IMR-90 (cell line): ENCODE data around the gene MGAT4C. TPM values are rescaled to one million over a fixed set of nuclear protein-coding genes. Genes with fewer than 3 reads are reported as not detected.
"Not testable (repeated sequence)": the region's sequence is repeated elsewhere in the genome, so short reads cannot be mapped to it uniquely, and the experiment has no call there.

Source experiments
- ATAC-seq: fragments of 200-7000 bp; cut with Tn5 transposase; 2 replicates; pipeline ENCODE4 v1.9.1; 2020; ENCODE audit warnings: low read depth, mild to moderate bottlenecking, moderate library complexity
- Bru-seq: library from RNA; stranded (reverse); fragments of 400-500 nt; gene quantifications from one replicate; lab custom pipeline; 2021; lab: Mats Ljungman, UMichigan
- BruChase-seq, 2 experiments: library from RNA; stranded (reverse); fragments of 400-500 nt; gene quantifications; one replicate each; lab custom pipeline; 2021; lab: Mats Ljungman, UMichigan
- BruUV-seq: library from RNA; stranded (reverse); fragments of 400-500 nt; replicated peaks from 2 replicates; lab custom pipeline; 2021; lab: Mats Ljungman, UMichigan
- CTCF ChIA-PET: fragments of 300-600 bp; formaldehyde crosslinking; extraction: SDS; loops from one replicate; lab custom pipeline; 2021; ENCODE audit warnings: antibody characterized with exemption; lab: Yijun Ruan, JAX
- POLR2A ChIA-PET: fragments of 300-600 bp; sonication (Branson Sonifier 250); formaldehyde crosslinking; loops from one replicate; lab custom pipeline; 2022; ENCODE audit warnings: antibody characterized with exemption; ENCODE audit not compliant: unreplicated experiment; lab: Charles Lee
- DNase-seq: peaks from one replicate; pipeline ENCODE4 v3.0.0; 2013
- H2AFZ ChIP-seq: replicated peaks from 2 replicates; pipeline ENCODE3; 2013; ENCODE audit warnings: low read length, mild to moderate bottlenecking; ENCODE audit not compliant: poor library complexity
- H2AK5ac ChIP-seq: 2 replicates; pipeline ENCODE4 v1.6.1; 2013; ENCODE audit warnings: low read depth, low read length, inconsistent platforms
- H2AK9ac ChIP-seq: replicated peaks from 2 replicates; pipeline ENCODE3; 2013; ENCODE audit warnings: mild to moderate bottlenecking, low read depth, low read length, moderate library complexity; ENCODE audit not compliant: poor library complexity
- H2BK120ac ChIP-seq: 2 replicates; pipeline ENCODE4 v1.6.1; 2013; ENCODE audit warnings: low read depth, low read length, inconsistent platforms
- H2BK15ac ChIP-seq: 3 replicates; pipeline ENCODE4 v1.6.1; 2013; ENCODE audit warnings: low read depth, low read length, inconsistent platforms
- H2BK20ac ChIP-seq: 2 replicates; pipeline ENCODE4 v1.6.1; 2013; ENCODE audit warnings: low read depth, mild to moderate bottlenecking, inconsistent platforms, low read length, moderate library complexity
- H2BK5ac ChIP-seq: 2 replicates; pipeline ENCODE4 v1.6.1; 2013; ENCODE audit warnings: mild to moderate bottlenecking, low read depth, low read length, inconsistent platforms; ENCODE audit not compliant: poor library complexity, severe bottlenecking
- H3K14ac ChIP-seq: replicated peaks from 2 replicates; pipeline ENCODE4 v1.6.1; 2013; ENCODE audit warnings: low read depth, low read length, inconsistent platforms
- H3K18ac ChIP-seq: 2 replicates; pipeline ENCODE4 v1.6.1; 2013; ENCODE audit warnings: low read depth, low read length, control low read depth
- H3K23ac ChIP-seq: 2 replicates; pipeline ENCODE4 v1.6.1; 2013; ENCODE audit warnings: low read depth, low read length, inconsistent platforms
- H3K27ac ChIP-seq: 2 replicates; pipeline ENCODE4 v1.5.1; 2013; ENCODE audit warnings: mild to moderate bottlenecking, control low read depth, low read length; ENCODE audit not compliant: insufficient read depth
- H3K27me3 ChIP-seq: 2 replicates; pipeline ENCODE4 v1.6.1; 2013; ENCODE audit warnings: low read length; ENCODE audit not compliant: control insufficient read depth, insufficient read depth
- H3K36me3 ChIP-seq: 2 replicates; pipeline ENCODE4 v1.6.1; 2013; ENCODE audit warnings: low read length, mixed read lengths; ENCODE audit not compliant: control insufficient read depth, insufficient read depth
- H3K4ac ChIP-seq: 2 replicates; pipeline ENCODE4 v1.6.1; 2013; ENCODE audit warnings: low read depth, low read length, inconsistent platforms
- H3K4me1 ChIP-seq: 2 replicates; pipeline ENCODE4 v1.6.1; 2013; ENCODE audit warnings: low read length, mixed read lengths; ENCODE audit not compliant: control insufficient read depth, insufficient read depth
- H3K4me2 ChIP-seq: 2 replicates; pipeline ENCODE4 v1.6.1; 2013; ENCODE audit warnings: low read depth, mild to moderate bottlenecking, control low read depth, low read length, moderate library complexity
- H3K4me3 ChIP-seq: 2 replicates; pipeline ENCODE4 v1.5.1; 2013; ENCODE audit warnings: low read depth, mild to moderate bottlenecking, control low read depth, low read length, moderate library complexity; ENCODE audit not compliant: insufficient read depth
- H3K56ac ChIP-seq: 2 replicates; pipeline ENCODE4 v1.6.1; 2013; ENCODE audit warnings: low read length, inconsistent platforms; ENCODE audit not compliant: insufficient read depth; ENCODE audit errors: extremely low read depth
- H3K79me1 ChIP-seq, 2 experiments: 2 replicates each; pipeline ENCODE4 v1.6.1; 2013; ENCODE audit warnings: low read length in 2 of 2, inconsistent platforms in 1 of 2, low read depth in 1 of 2
- H3K9ac ChIP-seq: 2 replicates; pipeline ENCODE4 v1.6.1; 2013; ENCODE audit warnings: low read depth, low read length, control low read depth
- H3K9me1 ChIP-seq: 2 replicates; pipeline ENCODE4 v1.6.1; 2013; ENCODE audit warnings: low read length, inconsistent platforms; ENCODE audit not compliant: insufficient read depth
- H3K9me3 ChIP-seq: 2 replicates; pipeline ENCODE4 v1.6.1; 2013; ENCODE audit warnings: low read length; ENCODE audit not compliant: control insufficient read depth, insufficient read depth
- H4K20me1 ChIP-seq: 2 replicates; pipeline ENCODE4 v1.6.1; 2013; ENCODE audit warnings: low read length, inconsistent platforms; ENCODE audit not compliant: insufficient read depth
- H4K5ac ChIP-seq: 2 replicates; pipeline ENCODE4 v1.6.1; 2013; ENCODE audit warnings: mild to moderate bottlenecking, low read depth, low read length, control low read depth
- H4K8ac ChIP-seq, 2 experiments: 2 replicates each; pipeline ENCODE4 v1.6.1; 2013; ENCODE audit warnings: low read depth in 2 of 2, low read length in 2 of 2, control low read depth in 1 of 2, inconsistent platforms in 1 of 2
- H4K91ac ChIP-seq: 2 replicates; pipeline ENCODE4 v1.6.1; 2013; ENCODE audit warnings: low read depth, low read length, inconsistent platforms; ENCODE audit not compliant: insufficient read depth
- CTCF ChIP-seq: conservative IDR thresholded peaks from 2 replicates; pipeline ENCODE4 v1.5.1; 2012; ENCODE audit warnings: mild to moderate bottlenecking, low read depth, low read length, improper control_type of control experiment
- RFX5 ChIP-seq: IDR thresholded peaks from 2 replicates; pipeline ENCODE4 v1.8.0; 2012; ENCODE audit warnings: low read depth, mild to moderate bottlenecking, low read length, moderate library complexity
- USF2 ChIP-seq: fragments of 150-350 bp; IDR thresholded peaks from 2 replicates; pipeline ENCODE4 v1.6.1; 2017; ENCODE audit warnings: mild to moderate bottlenecking, antibody characterized with exemption, low read length, low read depth
- WGBS, 2 experiments: methylation state at CpG; one replicate each; pipeline versions ENCODE4 v1.1.5 to v1.1.7; 2013; ENCODE audit warnings: missing lambda C conversion rate in 2 of 2; ENCODE audit not compliant: insufficient read length in 1 of 2; ENCODE audit errors: extremely low coverage in 2 of 2; 5-methylcytosine and 5-hydroxymethylcytosine counted together
- dilution Hi-C: fragments of 300-500 bp; cut with HindIII; formaldehyde crosslinking; loops from one replicate; pipeline ENCODE4 v1.14.3; 2018; ENCODE audit warnings: low sequenced_read_pairs; ENCODE audit not compliant: unreplicated experiment
- in situ Hi-C: fragments of 300-500 bp; cut with MboI; formaldehyde crosslinking; loops from 3 replicates; pipeline ENCODE4 v1.14.3; 2019; ENCODE audit warnings: low sequenced_read_pairs, inconsistent platforms, mixed read lengths
- intact Hi-C: fragments of 100-400 bp; cut with micrococcal nuclease; formaldehyde crosslinking; loops from 2 replicates; pipeline ENCODE4 v1.10.0; 2022
- long read RNA-seq: library from polyadenylated mRNA; unstranded; transcript quantifications from one replicate; pipeline ENCODE4 v2.0.0, GENCODE V29; 2021; ENCODE audit not compliant: unreplicated experiment
- polyA plus RNA-seq, 3 experiments: library from polyadenylated mRNA; depleted of rRNA; stranded (reverse); fragments of >200 nt; gene quantifications; 2 replicates each; pipeline ENCODE4 v1.2.3, GENCODE V29; 2012; ENCODE audit warnings: low replicate concordance in 1 of 3
- total RNA-seq: library from RNA; depleted of rRNA; stranded (reverse); fragments of >200 nt; gene quantifications from 2 replicates; pipeline ENCODE4 v1.2.3, GENCODE V29; 2012; rRNA removed

The MGAT4C gene
- total RNA-seq = not detected in 2 replicates
- not detected in 2 replicates for polyA plus RNA-seq (2012; rRNA removed)
- polyA plus RNA-seq (2012; cell fraction: cytosol; rRNA removed) = not detected in 2 replicates
- not detected in 2 replicates for polyA plus RNA-seq (2012; cell fraction: nucleus; rRNA removed; ENCODE audit: low replicate concordance)
- Bru-seq, nascent RNA = percentile 5 among the genes with signal in this experiment
- BruChase-seq, experiment 1, labeled RNA remaining after a 6-hour chase = percentile 3 among the genes with signal in this experiment
- percentile 6 among the genes with signal in this experiment for BruChase-seq, experiment 2, labeled RNA remaining after a 2-hour chase
- long read RNA-seq = 0 reads

DNA sequence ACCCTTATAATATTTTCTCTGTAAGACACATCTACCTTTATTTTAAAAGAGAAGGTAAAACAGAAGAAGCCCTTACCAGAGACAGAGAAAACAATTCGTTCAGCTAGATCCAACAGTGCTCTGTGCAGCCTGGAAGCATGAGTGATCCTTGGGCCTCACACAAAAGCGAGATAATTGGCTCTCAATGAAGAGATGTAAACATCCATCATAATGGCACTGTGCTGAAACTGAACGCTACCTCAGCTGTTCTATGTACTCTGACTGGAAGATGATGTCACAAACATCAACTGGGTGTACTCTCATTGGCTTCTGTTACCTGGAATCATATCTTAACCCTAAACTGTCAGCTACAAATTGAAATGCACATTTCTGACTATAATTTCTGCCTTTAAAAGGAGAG, at the start of gene MGAT4C:
Gene MGAT4C, minus strand, starts transcription at position 229 of the 400 bp plus-strand sequence.
- H3K36me3 ChIP-seq = no peaks in the 10 kb centered on the region
- in situ Hi-C loops = no loop called here
- intact Hi-C loops = no loop called here
- no peaks in the 10 kb centered on the region for H3K9me1 ChIP-seq
- no peak within 1 kb of the TSS for H2BK20ac ChIP-seq
- H2AFZ ChIP-seq = no peak within 1 kb of the TSS
- no peaks in the 10 kb centered on the region for H3K9me3 ChIP-seq
- no peak within 1 kb of the TSS for H3K4ac ChIP-seq
- TF ChIP-seq USF2 (no peak), CTCF (no peak), RFX5 (no peak)
- no CpG with 5 or more reads among the region's 3 CpGs for WGBS, 2 experiments
- no peaks in the 10 kb centered on the region for H3K4me1 ChIP-seq
- ChIA-PET CTCF (interaction anchor here (1.6 kb wide), 1 partner anchor 659 kb away, joined by 5 read pairs; no protein-coding TSS in a partner anchor), POLR2A (no interaction called here)
- H2AK9ac ChIP-seq = no peak within 1 kb of the TSS
- no peak within 1 kb of the TSS for H2BK120ac ChIP-seq
- ATAC-seq (no peak), DNase-seq (no peak)
- no peaks in the 10 kb centered on the region for H4K20me1 ChIP-seq
- H3K9ac ChIP-seq = no peak within 1 kb of the TSS
- H3K14ac ChIP-seq = no peak within 1 kb of the TSS
- H3K56ac ChIP-seq = no peak within 1 kb of the TSS
- no peak within 1 kb of the TSS for H3K27ac ChIP-seq
- no peak within 1 kb of the TSS for H4K91ac ChIP-seq
- no peak within 1 kb of the TSS for H3K23ac ChIP-seq
- dilution Hi-C loops = no loop called here
- H3K27me3 ChIP-seq = no peaks in the 10 kb centered on the region
- no peak within 1 kb of the TSS for H4K8ac ChIP-seq
- H3K18ac ChIP-seq = no peak within 1 kb of the TSS
- H2AK5ac ChIP-seq = no peak within 1 kb of the TSS
- H3K79me1 ChIP-seq = no peaks in the 10 kb centered on the region
- H2BK5ac ChIP-seq = no peak within 1 kb of the TSS
- no peak within 1 kb of the TSS for H3K4me3 ChIP-seq
- no peak within 1 kb of the TSS for H2BK15ac ChIP-seq
- H3K4me2 ChIP-seq = no peak within 1 kb of the TSS
- no peak within 1 kb of the TSS for H4K5ac ChIP-seq
- no TSS peak for BruUV-seq

DNA sequence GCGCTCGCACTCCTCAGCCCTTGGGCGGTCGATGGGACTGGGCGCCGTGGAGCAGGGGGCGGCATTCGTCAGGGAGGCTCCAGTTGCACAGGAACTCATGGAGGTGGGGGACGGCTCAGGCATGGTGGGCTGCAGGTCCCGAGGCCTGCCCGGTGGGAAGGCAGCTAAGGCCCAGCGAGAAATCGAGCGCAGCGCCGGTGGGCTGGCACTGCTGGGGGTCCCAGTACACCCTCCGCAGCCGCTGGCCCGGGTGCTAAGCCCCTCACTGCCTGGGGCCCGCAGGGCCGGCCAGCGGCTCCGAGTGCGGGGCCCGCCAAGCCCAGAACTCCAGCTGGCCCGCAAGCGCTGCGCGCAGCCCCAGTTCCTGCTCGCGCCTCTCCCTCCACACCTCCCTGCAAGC, 40.2 kb upstream of the MGAT4C start:
- H3K9ac ChIP-seq, CTCF ChIA-PET, DNase-seq, H2AFZ ChIP-seq, H3K27ac ChIP-seq, H3K36me3 ChIP-seq, dilution Hi-C loops, H3K4ac ChIP-seq, ATAC-seq, H2AK9ac ChIP-seq, H3K9me1 ChIP-seq, H4K5ac ChIP-seq, H2BK15ac ChIP-seq, H3K18ac ChIP-seq, H2BK20ac ChIP-seq, H4K20me1 ChIP-seq, H2AK5ac ChIP-seq, H4K91ac ChIP-seq, BruUV-seq, H3K23ac ChIP-seq, H3K4me3 ChIP-seq, H3K14ac ChIP-seq, in situ Hi-C loops, H3K4me1 ChIP-seq, H3K9me3 ChIP-seq, H3K56ac ChIP-seq, H2BK5ac ChIP-seq, H2BK120ac ChIP-seq, H3K79me1 ChIP-seq, H3K4me2 ChIP-seq, intact Hi-C loops, POLR2A ChIA-PET, H4K8ac ChIP-seq, H3K27me3 ChIP-seq: not testable (repeated sequence)
- 95% methylated on average over 18 of the region's 31 CpGs; no CpG with 5 or more reads in 1 of the 2 experiments for WGBS, 2 experiments
